Mesendoderm (in vitro differentiated cells): Measurements from ENCODE around the gene IL23R.

Source experiments
- DNase-seq: peaks from one replicate; pipeline ENCODE4 v3.0.0; 2013
- H2AK5ac ChIP-seq: 2 replicates; pipeline ENCODE4 v1.6.1; 2013; ENCODE audit warnings: low read length, inconsistent platforms
- H2BK120ac ChIP-seq: 2 replicates; pipeline ENCODE4 v1.6.1; 2013; ENCODE audit warnings: low read depth, mild to moderate bottlenecking, low read length, moderate library complexity, mixed read lengths
- H2BK15ac ChIP-seq: replicated peaks from 2 replicates; pipeline ENCODE4 v1.6.1; 2013; ENCODE audit warnings: low read depth, mild to moderate bottlenecking, moderate library complexity
- H2BK5ac ChIP-seq: 2 replicates; pipeline ENCODE4 v1.6.1; 2013; ENCODE audit warnings: low read length, inconsistent platforms
- H3K18ac ChIP-seq: 2 replicates; pipeline ENCODE4 v1.6.1; 2013; ENCODE audit warnings: mild to moderate bottlenecking, low read length, mixed read lengths
- H3K23ac ChIP-seq: one replicate; pipeline ENCODE4 v1.6.1; 2013; ENCODE audit warnings: low read length
- H3K27ac ChIP-seq: 2 replicates; pipeline ENCODE4 v1.5.1; 2013; ENCODE audit warnings: low read depth, mild to moderate bottlenecking, inconsistent platforms, low read length, moderate library complexity
- H3K27me3 ChIP-seq: 2 replicates; pipeline ENCODE4 v1.6.1; 2013; ENCODE audit warnings: low read length, control low read depth, mild to moderate bottlenecking, inconsistent platforms; ENCODE audit not compliant: insufficient read depth, poor library complexity
- H3K36me3 ChIP-seq: 2 replicates; pipeline ENCODE4 v1.6.1; 2013; ENCODE audit warnings: low read length, inconsistent platforms; ENCODE audit not compliant: control insufficient read depth, insufficient read depth
- H3K4ac ChIP-seq: one replicate; pipeline ENCODE4 v1.6.1; 2013; ENCODE audit warnings: low read depth, mild to moderate bottlenecking, low read length, moderate library complexity
- H3K4me1 ChIP-seq: 2 replicates; pipeline ENCODE4 v1.6.1; 2013; ENCODE audit warnings: low read depth, low read length, inconsistent platforms; ENCODE audit not compliant: control insufficient read depth
- H3K4me2 ChIP-seq: 2 replicates; pipeline ENCODE4 v1.6.1; 2013; ENCODE audit warnings: low read length
- H3K4me3 ChIP-seq: 2 replicates; pipeline ENCODE4 v1.5.1; 2013; ENCODE audit warnings: mild to moderate bottlenecking, low read length
- H3K56ac ChIP-seq: one replicate; pipeline ENCODE4 v1.6.1; 2013; ENCODE audit warnings: low read length
- H3K79me1 ChIP-seq: 2 replicates; pipeline ENCODE4 v1.6.1; 2013; ENCODE audit warnings: low read length, inconsistent platforms
- H3K79me2 ChIP-seq: 2 replicates; pipeline ENCODE4 v1.6.1; 2013; ENCODE audit warnings: mild to moderate bottlenecking, low read length; ENCODE audit not compliant: control insufficient read depth, insufficient read depth
- H3K9ac ChIP-seq: 2 replicates; pipeline ENCODE4 v1.6.1; 2013; ENCODE audit warnings: low read length, inconsistent platforms
- H4K5ac ChIP-seq: one replicate; pipeline ENCODE4 v1.6.1; 2013; ENCODE audit warnings: low read length
- H4K8ac ChIP-seq: one replicate; pipeline ENCODE4 v1.6.1; 2013; ENCODE audit warnings: low read depth, mild to moderate bottlenecking, control low read depth, low read length, moderate library complexity
- WGBS: extraction: QIAGEN DNeasy Blood & Tissue Kit; methylation state at CpG from one replicate; pipeline ENCODE4 v1.1.7; 2013; ENCODE audit warnings: low lambda C conversion rate, missing lambda C conversion rate; ENCODE audit not compliant: insufficient coverage; ENCODE audit errors: extremely low coverage; 5-methylcytosine and 5-hydroxymethylcytosine counted together

IL23R gene

GRCh38 chr1:67285780-67286488, 119.7 kb downstream of the IL23R start:
- no peak overlapping the region for H3K4ac ChIP-seq
- no peaks in the 10 kb centered on the region for H3K27me3 ChIP-seq
- no peaks in the 10 kb centered on the region for H3K79me2 ChIP-seq
- H4K5ac ChIP-seq = no peak overlapping the region
- H3K36me3 ChIP-seq = no peaks in the 10 kb centered on the region
- H3K27ac ChIP-seq = no peak overlapping the region
- no peaks in the 10 kb centered on the region for H3K4me1 ChIP-seq
- DNase-seq = no peak
- no peak overlapping the region for H3K18ac ChIP-seq
- no peaks in the 10 kb centered on the region for H3K79me1 ChIP-seq
- H4K8ac ChIP-seq = no peak overlapping the region
- H3K23ac ChIP-seq = no peak overlapping the region
- no peak overlapping the region for H2AK5ac ChIP-seq
- no peak overlapping the region for H3K4me2 ChIP-seq
- H2BK120ac ChIP-seq = no peak overlapping the region
- no peak overlapping the region for H3K9ac ChIP-seq
- H3K4me3 ChIP-seq = no peak overlapping the region
- no peak overlapping the region for H2BK15ac ChIP-seq
- H3K56ac ChIP-seq = no peak overlapping the region
- WGBS = no CpG with 5 or more reads among the region's 8 CpGs
- H2BK5ac ChIP-seq = no peak overlapping the region

- Histone ChIP-seq H2AK5ac (no peak overlapping the region), H2BK15ac (no peak overlapping the region), H2BK120ac (no peak overlapping the region), H3K4me3 (no peak overlapping the region), H3K18ac (no peak overlapping the region), H4K8ac (no peak overlapping the region), H3K9ac (no peak overlapping the region), H4K5ac (no peak overlapping the region), H3K79me2 (no peaks in the 10 kb centered on the region), H3K4me1 (no peaks in the 10 kb centered on the region), H3K4ac (no peak overlapping the region), H3K27me3 (no peaks in the 10 kb centered on the region), H3K27ac (no peak overlapping the region), H3K36me3 (no peaks in the 10 kb centered on the region), H3K4me2 (no peak overlapping the region), H3K56ac (no peak overlapping the region), H3K23ac (no peak overlapping the region), H3K79me1 (no peaks in the 10 kb centered on the region), H2BK5ac (no peak overlapping the region)
- WGBS = no CpG with 5 or more reads among the region's 4 CpGs
- no peak for DNase-seq
These were observed 124.0 kb downstream of the IL23R start for GRCh38 chr1:67290236-67290635.

- H3K18ac ChIP-seq = no peak overlapping the region
- no peaks in the 10 kb centered on the region for H3K36me3 ChIP-seq
- no CpG with 5 or more reads among the region's 9 CpGs for WGBS
These were observed 128.8 kb downstream of the IL23R start for GRCh38 chr1:67294836-67295617.

GRCh38 chr1:67298762-67299161, 132.5 kb downstream of the IL23R start:
- H3K79me1 ChIP-seq = no peaks in the 10 kb centered on the region
- no peak overlapping the region for H2AK5ac ChIP-seq
- H4K5ac ChIP-seq = no peak overlapping the region
- H3K27me3 ChIP-seq = no peaks in the 10 kb centered on the region
- H3K4me3 ChIP-seq = no peak overlapping the region
- no peak overlapping the region for H3K9ac ChIP-seq
- no peak overlapping the region for H2BK120ac ChIP-seq
- H3K4me2 ChIP-seq = no peak overlapping the region
- no peak overlapping the region for H3K27ac ChIP-seq
- no CpG with 5 or more reads among the region's 2 CpGs for WGBS
- H2BK5ac ChIP-seq = no peak overlapping the region
- H4K8ac ChIP-seq = no peak overlapping the region
- H2BK15ac ChIP-seq = no peak overlapping the region
- no peaks in the 10 kb centered on the region for H3K4me1 ChIP-seq
- H3K4ac ChIP-seq = no peak overlapping the region
- DNase-seq = peak; percentile 30
- no peaks in the 10 kb centered on the region for H3K79me2 ChIP-seq
- no peak overlapping the region for H3K23ac ChIP-seq
- H3K36me3 ChIP-seq = no peaks in the 10 kb centered on the region
- no peak overlapping the region for H3K18ac ChIP-seq
- H3K56ac ChIP-seq = no peak overlapping the region

More at GRCh38 chr1:67294836-67295617, 128.8 kb downstream of the IL23R start:
- Histone ChIP-seq H3K79me2 (no peaks in the 10 kb centered on the region), H3K4me3 (no peak overlapping the region), H3K27me3 (no peaks in the 10 kb centered on the region), H3K9ac (no peak overlapping the region), H3K56ac (no peak overlapping the region), H3K4ac (no peak overlapping the region), H3K4me2 (no peak overlapping the region), H3K4me1 (no peaks in the 10 kb centered on the region), H3K23ac (no peak overlapping the region), H4K8ac (no peak overlapping the region), H2BK5ac (no peak overlapping the region), H2BK15ac (no peak overlapping the region), H2AK5ac (no peak overlapping the region), H2BK120ac (no peak overlapping the region), H3K27ac (no peak overlapping the region), H4K5ac (no peak overlapping the region), H3K79me1 (no peaks in the 10 kb centered on the region)
- peak; percentile 66 for DNase-seq

- Histone ChIP-seq H3K27ac (no peak overlapping the region), H2BK5ac (no peak overlapping the region), H2BK120ac (no peak overlapping the region), H3K56ac (no peak overlapping the region), H3K4me2 (no peak overlapping the region), H4K5ac (no peak overlapping the region), H3K36me3 (no peaks in the 10 kb centered on the region), H2AK5ac (no peak overlapping the region), H2BK15ac (no peak overlapping the region), H3K4me3 (no peak overlapping the region), H3K4me1 (no peaks in the 10 kb centered on the region), H3K27me3 (no peaks in the 10 kb centered on the region), H3K18ac (no peak overlapping the region), H3K9ac (no peak overlapping the region), H3K4ac (no peak overlapping the region), H4K8ac (no peak overlapping the region), H3K79me1 (no peaks in the 10 kb centered on the region), H3K23ac (no peak overlapping the region), H3K79me2 (no peaks in the 10 kb centered on the region)
- no CpG with 5 or more reads among the region's 7 CpGs for WGBS
- no peak for DNase-seq
These were observed 133.0 kb downstream of the IL23R start for GRCh38 chr1:67299296-67299695.
